HG03565 (cell line): ENCODE results near the gene SHISA4.
"Not testable (repeated sequence)": the region's sequence is repeated elsewhere in the genome, so short reads cannot be mapped to it uniquely, and the experiment has no call there.

Source experiments
- ATAC-seq: cut with Tn5 transposase; IDR thresholded peaks from one replicate; pipeline ENCODE4 v1.9.1; 2021; ENCODE audit warnings: mild to moderate bottlenecking, moderate library complexity; ENCODE audit not compliant: unreplicated experiment

Gene SHISA4, protein sequence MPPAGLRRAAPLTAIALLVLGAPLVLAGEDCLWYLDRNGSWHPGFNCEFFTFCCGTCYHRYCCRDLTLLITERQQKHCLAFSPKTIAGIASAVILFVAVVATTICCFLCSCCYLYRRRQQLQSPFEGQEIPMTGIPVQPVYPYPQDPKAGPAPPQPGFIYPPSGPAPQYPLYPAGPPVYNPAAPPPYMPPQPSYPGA

DNA sequence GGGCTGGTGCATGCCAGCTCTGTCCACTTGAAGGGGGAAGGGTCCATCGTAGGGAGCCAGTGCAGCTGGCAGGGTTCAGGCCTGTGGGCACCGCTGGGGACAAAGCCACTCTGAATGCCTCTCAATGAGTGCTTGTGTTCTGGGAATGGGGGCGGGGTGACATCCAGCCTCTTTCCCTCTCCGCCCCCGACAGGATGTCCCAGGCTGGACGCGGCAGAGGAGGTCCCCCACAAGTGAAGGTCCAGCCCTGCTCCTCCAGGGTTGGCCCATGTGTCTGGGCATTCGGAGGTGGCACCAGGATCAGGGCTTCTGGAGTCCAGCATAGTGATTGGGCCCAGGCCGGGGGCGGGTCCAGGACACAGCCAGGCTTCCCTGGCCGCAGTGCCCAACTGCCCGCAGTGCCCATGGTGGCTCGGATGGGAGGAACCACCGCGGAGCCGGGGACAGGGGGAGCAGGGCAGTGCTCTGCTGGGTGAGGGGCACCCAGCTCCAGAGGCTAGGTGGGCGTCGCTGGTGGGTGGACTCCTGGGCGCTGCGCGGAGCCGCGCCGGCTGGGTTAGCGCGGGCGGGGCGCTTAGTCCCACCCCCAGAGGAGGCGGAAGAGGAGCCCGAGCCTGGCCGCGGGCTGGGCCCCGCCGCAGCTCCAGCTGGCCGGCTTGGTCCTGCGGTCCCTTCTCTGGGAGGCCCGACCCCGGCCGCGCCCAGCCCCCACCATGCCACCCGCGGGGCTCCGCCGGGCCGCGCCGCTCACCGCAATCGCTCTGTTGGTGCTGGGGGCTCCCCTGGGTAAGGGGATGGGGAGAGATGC lies at the start of gene SHISA4:
Gene SHISA4 (plus strand): TSS at position 617 of the 808 bp plus-strand sequence. CDS start 97 bp downstream, at position 714.
- ATAC-seq: no peak

DNA sequence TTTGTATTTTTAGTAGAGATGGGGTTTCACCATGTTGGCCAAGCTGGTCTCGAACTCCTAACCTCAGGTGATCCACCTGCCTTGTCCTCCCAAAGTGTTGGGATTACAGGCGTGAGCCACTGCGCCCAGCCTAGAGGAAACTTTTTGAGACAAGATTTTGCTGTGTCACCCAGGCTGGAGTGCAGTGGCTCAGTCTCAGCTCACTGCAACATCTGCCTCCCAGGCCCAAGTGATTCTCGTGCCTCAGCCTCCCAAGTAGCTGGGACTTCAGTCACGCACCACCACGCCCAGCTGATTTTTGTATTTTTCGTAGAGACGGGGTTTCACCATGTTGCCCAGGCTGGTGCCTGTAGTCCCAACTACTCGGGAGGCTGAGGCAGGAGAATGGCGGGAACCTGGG lies 49.6 kb upstream of the SHISA4 start:
- not testable (repeated sequence) for ATAC-seq

DNA sequence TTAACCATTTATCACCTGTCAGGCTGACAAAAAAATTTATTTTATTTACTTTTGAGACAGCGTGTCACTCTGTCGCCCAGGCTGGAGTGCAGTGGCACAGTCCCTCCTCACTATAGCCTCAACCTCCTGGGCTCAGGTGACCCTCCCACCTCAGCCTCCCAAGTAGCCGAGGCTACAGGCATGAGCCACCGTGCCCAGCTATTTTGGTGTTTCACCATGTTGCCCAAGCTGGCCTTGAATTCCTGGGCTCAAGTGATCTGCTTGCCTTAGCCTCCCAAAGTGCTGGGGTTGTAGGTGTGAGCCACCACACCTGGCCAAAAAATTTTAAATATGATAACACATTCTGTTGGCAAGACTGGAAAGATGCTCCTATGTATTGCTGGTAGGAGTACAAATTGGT lies 48.6 kb upstream of the SHISA4 start:
- ATAC-seq: no peak

DNA sequence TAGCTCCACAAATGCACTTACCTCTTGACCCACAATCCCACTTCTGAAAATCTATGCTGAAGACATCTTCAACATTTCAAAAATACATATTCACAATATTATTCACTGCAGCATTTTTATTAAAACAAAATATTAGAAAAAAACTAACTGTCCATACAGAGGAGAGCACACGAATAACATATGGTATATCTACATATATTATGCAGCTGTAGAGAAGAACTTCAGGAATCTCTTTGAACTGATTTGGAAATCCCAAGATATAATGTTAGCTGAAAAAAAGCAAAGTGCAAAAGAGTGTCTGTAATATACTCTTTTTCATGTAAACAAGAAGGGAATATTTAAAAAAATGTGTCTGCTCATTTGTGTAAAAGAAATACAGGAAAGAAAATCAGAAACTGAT lies 48.2 kb upstream of the SHISA4 start:
- no peak for ATAC-seq

DNA sequence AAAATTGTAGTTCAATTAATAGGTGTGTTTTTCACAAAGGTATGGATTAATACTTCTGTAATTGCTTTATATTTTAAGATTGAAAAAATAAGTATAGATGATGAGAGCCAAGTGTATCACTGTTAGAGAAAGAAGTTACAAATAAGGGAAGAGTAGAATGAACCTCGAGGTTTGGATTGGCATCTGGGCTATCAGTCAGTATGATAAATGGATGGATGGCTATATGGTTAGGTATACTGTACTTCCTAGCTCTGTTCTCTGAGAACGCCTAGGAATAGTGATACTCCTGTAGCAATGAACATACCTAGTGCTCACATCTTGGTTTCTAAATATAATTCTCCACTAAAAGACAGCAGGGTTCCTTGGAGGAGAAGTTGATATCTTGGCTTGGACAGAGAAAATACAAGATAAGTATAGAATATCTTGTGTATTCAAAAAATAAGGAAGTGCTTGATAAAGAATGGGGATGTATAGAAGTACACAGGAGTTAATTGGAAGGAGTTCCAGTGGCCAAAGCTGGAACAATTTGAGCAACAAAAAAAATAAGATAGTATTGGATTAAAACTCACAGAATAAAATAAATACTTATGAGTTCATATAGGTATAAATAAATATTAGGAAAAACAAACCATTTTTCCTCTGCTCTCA lies 47.3 kb upstream of the SHISA4 start:
- ATAC-seq: no peak

DNA sequence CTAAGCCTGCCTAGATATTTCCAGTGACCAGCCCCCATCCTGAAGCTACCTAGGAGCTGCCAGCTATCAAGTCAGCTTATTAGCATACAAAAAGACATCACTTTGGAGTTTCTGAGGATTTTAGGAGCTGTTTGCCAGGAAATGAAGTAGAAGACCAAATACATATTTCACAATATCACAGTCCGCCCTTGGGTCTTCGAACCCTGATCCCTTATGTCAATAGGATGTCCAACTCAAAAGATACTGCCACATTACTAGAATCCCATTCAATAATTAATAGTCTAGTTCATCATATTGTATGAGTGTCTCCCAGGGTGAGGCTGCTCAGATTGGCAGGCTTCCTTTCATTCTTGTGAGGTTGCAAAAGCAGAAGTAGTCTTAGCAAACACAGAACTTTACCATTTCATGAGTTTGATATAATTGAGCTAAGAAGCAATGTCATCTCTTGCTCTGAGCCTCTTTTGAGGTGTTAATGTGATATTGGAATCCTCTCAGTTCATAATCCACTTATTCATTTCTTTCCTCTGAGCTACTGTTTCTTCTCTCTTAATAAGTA lies 46.1 kb upstream of the SHISA4 start:
- ATAC-seq: no peak

DNA sequence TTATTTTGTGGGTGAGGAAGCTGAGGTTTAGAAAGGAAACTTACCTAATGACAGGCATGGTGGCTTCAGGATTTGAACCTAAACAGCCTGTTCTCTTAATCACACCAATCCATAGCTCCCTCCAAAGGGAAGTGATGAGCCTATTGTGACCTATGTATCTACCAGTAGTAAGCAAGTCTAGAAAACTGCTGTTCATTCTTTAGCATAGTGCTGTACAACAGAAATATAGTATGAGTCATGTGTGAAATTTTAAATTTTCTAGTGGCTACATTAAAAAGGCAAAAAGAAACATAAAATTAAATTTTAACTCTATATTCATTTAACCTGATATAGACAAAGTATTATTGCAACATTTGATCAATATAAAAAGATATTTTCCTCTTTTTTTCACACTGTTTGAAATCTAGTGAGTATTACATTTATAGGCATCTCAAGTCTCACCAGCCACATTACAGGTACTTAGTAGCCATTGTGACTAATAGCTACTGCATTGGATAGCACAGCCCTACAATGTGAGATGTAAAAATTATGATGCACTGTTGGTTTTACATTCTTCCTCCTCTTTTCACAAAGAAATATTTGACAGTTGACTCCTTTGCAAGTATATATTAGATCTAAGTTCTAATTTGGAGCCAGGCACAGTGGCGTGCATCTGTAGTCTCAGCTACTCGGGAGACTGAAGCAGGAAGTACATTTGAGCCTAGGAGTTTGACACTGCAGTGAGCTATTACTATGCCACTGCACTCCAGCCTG lies 43.2 kb upstream of the SHISA4 start:
- no peak for ATAC-seq

DNA sequence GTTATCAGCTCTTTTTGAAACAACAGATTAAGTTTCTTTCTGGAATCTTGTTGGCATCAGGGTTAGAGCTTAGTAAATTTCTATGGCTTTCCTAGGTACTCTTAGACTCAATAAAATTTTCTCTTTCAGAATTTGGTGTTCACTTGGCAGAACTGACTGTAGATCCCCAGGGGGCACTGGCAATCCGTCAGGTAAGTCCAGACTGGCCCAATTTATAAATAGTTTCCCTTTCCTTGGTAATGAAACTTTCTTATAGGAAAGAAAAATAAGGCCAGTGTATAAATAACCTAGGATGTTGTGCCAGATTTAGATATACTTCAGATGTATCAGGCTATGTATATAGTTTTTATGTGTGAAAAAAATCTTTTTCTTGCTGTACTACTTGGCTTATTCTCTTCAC lies 41.5 kb upstream of the SHISA4 start:
- ATAC-seq: no peak

DNA sequence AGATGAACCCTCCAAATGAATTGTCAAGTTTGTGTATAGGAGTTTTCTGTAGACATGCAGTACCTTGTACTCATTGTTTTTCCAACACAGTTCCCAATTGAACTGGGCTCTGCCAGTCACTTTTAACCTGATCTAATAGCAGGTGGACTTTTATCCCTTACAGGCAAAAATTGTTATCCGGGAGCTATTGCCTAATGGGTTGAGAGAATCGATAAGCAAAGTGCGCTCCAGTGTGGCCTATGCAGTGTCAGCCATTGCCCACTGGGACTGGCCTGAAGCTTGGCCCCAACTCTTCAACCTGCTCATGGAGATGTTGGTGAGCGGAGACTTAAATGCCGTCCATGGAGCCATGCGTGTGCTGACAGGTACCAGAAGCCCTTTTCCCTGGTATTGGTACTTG lies 40.5 kb upstream of the SHISA4 start:
- ATAC-seq: no peak

DNA sequence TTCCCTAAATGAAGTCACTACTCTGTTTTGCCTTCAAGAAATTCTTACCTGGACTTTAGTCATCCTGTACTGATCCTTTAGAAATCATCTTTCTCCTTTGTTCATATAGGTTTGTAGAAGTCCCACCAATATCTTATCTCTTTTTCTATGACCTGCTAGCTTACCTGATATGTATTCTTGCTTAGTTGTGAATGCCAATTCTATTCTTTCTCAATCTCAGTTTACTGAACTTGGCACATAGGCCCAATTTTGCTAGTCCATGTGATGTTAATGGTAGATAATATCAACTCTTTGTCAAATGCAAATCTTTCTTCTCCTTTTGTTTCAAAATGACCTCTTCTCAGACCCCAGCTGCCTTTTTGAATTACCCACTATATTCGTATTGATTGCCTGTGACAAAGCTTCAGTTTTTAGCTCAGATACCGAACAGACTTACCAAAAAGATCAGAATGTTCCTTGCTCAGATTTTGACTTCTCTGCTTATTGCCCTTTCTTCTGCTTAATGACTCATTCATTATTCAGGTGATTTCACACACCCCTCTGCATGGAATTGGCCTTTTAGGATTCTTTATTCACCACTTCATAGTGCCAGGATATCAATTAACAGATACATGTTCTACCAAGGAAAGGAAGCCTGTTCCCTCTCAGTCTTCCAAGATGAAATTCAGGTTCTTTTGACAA lies 39.2 kb upstream of the SHISA4 start:
- no peak for ATAC-seq

DNA sequence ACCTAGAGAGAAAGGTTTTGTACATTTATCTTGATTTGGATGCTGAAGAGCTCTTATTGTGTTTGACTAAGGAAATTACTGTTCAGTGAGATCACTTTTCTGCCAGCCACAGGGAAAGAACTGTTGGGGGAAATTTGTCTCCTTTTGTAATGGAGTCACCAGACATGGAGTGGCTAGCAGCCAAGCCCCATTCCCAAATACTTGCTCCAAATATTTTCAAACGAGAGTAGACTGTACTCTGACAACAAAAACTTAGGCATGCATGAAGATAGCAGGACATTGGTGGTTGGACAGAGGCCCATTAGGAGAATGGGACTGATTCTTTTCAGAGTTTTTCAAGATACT lies 38.7 kb upstream of the SHISA4 start:
- ATAC-seq: no peak

DNA sequence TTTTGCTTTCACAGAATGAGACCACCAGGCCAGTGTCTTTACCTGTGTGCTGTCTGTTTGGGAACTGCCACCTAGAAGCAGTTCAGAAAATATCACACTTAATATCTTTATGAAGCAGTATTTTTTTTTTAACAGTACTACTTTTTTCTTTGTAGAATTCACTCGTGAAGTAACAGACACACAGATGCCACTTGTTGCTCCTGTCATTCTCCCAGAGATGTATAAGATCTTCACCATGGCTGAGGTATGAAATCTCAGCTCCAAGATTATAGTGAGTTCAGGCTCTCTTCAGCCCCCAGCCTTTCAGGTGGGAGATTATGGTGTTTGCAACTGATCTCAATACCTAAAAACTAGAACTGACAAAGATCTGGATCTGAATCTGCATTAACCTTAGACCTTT lies 36.7 kb upstream of the SHISA4 start:
- ATAC-seq: no peak

DNA sequence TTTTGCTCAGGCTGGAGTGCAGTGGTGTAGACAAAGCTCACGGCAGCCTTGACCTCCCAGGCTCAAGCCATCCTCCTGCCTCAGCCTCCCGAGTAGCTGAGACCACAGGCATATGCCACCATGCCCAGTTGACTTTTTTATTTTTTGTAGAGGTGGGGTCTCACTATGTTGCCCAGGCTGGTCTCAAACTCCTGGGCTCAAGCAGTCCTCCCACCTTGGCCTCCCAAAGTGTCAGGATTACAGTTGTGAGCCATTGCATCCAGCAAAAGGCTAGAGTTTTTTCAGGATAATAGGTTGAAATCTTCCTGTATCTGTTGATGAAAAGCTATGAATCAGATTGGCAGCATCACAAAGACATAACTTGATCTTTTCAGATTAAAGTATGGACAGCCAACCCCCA lies 32.0 kb upstream of the SHISA4 start:
- not testable (repeated sequence) for ATAC-seq

DNA sequence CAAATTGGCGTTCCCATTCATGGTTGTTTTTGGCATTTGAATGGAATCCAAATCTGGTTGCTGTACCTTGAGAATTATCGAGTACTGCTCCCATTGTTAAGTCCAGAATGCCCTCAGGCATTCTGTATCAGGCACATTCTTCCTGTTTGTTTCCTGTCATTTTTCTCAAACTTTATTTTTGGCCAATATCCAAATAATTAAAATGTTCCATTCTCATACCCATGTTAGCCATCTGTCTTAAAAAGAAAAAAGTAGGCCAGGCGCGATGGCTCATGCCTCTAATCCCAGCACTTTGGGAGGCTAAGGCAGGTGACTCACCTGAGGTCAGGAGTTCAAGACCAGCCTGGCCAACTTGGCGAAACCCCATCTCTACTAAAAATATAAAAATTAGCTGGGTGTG lies 29.3 kb upstream of the SHISA4 start:
- no peak for ATAC-seq

DNA sequence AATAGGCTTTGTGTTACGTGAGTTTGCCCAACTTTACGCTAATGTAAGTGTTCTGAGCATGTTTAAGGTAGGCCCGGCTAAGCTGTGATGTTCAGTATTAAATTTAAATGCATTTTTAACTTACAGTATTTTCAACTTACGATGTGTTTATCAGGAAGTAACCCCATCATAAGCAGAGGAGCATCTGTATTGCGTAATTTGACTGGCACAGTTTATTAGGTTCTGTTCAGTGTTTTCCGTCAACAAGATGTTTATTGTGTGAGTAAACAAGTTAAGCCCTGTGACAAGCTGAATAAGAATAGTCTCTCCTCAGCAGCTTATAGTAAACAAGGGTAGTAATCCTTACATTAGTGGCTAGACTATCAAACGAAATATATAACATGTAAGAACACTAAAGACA lies 27.2 kb upstream of the SHISA4 start:
- no peak for ATAC-seq

DNA sequence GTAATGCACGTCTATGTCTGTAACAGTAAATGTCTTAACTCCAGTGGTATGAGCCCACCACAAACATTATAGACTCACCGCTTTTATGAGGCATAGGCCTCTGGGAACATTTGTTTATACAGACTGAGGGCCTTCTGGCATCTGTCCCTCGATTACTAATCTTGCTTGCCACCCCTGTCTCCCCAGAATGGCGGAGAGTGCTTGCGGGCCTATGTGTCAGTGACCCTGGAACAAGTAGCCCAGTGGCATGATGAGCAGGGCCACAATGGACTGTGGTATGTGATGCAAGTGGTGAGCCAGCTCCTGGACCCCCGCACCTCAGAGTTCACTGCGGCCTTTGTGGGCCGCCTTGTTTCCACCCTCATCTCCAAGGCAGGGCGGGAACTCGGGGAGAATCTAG lies 18.3 kb upstream of the SHISA4 start:
- no peak for ATAC-seq

DNA sequence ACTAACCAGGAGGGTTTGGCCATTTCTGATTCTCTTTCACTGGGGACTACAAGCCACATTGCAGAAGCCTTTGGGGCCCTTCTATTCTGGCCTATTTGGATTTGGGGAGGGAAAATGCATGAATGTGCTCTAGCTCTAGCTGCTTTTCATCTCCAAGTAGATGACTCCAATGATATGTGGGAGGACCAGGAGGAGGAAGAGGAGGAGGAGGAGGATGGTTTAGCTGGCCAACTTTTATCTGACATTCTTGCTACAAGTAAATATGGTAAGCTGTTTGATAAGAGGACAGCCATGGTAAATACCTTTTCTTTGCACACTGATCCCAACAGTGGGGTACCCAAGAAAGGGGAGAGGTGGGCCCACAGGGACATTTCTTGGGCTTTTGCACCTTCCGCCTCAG lies 14.0 kb upstream of the SHISA4 start:
- no peak for ATAC-seq

DNA sequence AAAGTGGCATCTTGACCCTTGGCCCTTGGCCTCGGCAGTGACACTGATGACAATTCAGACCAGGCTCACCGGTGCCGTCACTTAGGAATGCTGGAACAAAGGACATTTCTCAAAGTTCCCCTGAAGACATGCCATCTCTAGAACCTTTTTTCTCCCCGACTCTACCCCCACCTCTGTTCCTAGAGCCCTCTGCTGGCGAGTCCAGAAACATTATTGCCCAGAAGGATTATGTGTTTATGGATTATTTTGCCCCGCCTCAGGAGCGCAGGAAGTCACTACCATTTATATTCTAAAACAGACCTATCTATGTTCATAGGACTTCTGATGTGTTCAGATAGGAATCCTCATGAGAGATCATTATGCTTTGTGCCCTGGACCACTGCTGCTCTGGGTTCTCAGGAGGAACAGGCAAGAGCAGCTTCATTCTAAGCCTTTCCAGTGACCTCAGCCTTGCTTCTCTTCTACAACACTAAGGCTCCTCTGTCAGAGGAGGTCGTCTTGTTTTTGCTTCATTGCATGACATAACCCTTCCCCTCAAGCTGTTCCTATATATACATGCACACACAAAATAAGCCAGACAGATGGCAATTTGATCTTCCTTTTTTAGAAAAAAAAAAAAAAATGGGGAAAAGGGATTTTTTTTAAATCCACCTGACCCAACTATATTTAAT lies 12.4 kb upstream of the SHISA4 start:
- no peak for ATAC-seq

DNA sequence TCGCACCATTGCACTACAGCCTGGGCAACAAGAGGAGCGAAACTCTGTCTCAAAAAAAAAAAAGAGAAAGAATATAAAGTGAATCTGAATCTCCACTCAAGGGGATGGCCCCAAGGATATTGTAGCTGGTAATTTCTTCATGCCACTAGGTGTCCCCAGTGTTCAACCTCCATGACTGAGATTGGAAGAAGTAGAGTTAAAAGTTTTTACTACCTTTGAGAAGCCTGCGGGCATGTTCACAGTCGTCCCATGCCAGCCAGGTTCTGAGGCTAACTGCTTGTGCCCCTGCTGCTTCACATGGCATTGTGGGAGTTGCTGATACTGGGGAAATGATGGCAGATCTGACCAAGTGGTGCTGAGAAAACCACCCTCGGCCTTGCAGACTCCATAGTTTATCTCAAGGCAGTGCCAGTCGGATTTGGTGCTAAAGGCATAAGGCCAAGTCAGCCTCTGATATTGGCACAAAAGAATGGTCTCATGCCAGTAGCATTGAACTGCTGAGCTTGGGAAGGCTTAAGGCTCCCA lies 10.8 kb upstream of the SHISA4 start:
- no peak for ATAC-seq
